ENCODE results near the gene CAPRIN2. TPM values are rescaled to one million over a fixed set of nuclear protein-coding genes. Genes with fewer than 3 reads are reported as not detected.

The CAPRIN2 gene
- total and polyA plus RNA-seq, 2 of the 8 experiments (the other 6 are each of a cell fraction or from before 2014, with no cell fraction given), result 24.8 to 52.0 TPM

- TF ChIP-seq KDM4A (IDR thresholded peaks at IDR 0.05; ENCODE audit: low read depth, low read length, severe bottlenecking) (peak; percentile 91), RNF2 (IDR thresholded peaks at IDR 0.05; ENCODE audit: borderline replicate concordance, low read depth, low read length, missing control alignments, poor library complexity, severe bottlenecking) (no peak), GTF2F1 (IDR thresholded peaks at IDR 0.05; ENCODE audit: borderline replicate concordance, low read depth, low read length) (no peak; the same call in 1 of the 2 replicates), POLR2A (IDR thresholded peaks at IDR 0.05; ENCODE audit: control extremely low read depth in 1 of 2, low read depth in 2 of 2, low read length in 2 of 2) (peak in 1 of 2 experiments; percentile 71; a peak in 2 of 3 replicates), CBX5 (IDR thresholded peaks at IDR 0.05; ENCODE audit: low read depth, low read length) (no peak), CHD2 (IDR thresholded peaks at IDR 0.05; ENCODE audit: low read length) (peak; percentile 38; the same call in 1 of the 2 replicates), NRF1 (IDR thresholded peaks at IDR 0.05; ENCODE audit: low read depth, low read length) (no peak), EGR1 (IDR thresholded peaks at IDR 0.05; ENCODE audit: borderline replicate concordance, low read depth, low read length) (peak; percentile 66), SIN3A (conservative IDR thresholded peaks at IDR 0.05 in 1 of 2, IDR thresholded peaks at IDR 0.05 in 1 of 2; ENCODE audit: low read depth in 1 of 2, low read length in 2 of 2) (peak in 1 of 2 experiments; percentile 64; a peak in 1 of 4 replicates), TAF1 (IDR thresholded peaks at IDR 0.05; ENCODE audit: low read depth, low read length) (peak; percentile 51; the same call in 1 of the 2 replicates), YY1 (IDR thresholded peaks at IDR 0.05; ENCODE audit: low read depth, low read length) (peak; percentile 100), TBP (IDR thresholded peaks at IDR 0.05; ENCODE audit: low read depth, low read length) (peak; percentile 55; the same call in 1 of the 2 replicates)
- TF ChIP-seq, protein P1, sequence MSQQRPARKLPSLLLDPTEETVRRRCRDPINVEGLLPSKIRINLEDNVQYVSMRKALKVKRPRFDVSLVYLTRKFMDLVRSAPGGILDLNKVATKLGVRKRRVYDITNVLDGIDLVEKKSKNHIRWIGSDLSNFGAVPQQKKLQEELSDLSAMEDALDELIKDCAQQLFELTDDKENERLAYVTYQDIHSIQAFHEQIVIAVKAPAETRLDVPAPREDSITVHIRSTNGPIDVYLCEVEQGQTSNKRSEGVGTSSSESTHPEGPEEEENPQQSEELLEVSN (IDR thresholded peaks at IDR 0.05), result no peak; the same call in 1 of the 2 replicates
- TF ChIP-seq, protein P2, sequence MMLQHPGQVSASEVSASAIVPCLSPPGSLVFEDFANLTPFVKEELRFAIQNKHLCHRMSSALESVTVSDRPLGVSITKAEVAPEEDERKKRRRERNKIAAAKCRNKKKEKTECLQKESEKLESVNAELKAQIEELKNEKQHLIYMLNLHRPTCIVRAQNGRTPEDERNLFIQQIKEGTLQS (IDR thresholded peaks at IDR 0.05; ENCODE audit: insufficient read depth, low read depth, low read length), result no peak
Observed at GRCh38 chr12:30695199-30696102, 59.3 kb downstream of the CAPRIN2 start, which contains the start of gene IPO8 (continued).

Data from H1 (cell line).